ENCODE results near the gene PARP3.

The PARP3 gene

DNA sequence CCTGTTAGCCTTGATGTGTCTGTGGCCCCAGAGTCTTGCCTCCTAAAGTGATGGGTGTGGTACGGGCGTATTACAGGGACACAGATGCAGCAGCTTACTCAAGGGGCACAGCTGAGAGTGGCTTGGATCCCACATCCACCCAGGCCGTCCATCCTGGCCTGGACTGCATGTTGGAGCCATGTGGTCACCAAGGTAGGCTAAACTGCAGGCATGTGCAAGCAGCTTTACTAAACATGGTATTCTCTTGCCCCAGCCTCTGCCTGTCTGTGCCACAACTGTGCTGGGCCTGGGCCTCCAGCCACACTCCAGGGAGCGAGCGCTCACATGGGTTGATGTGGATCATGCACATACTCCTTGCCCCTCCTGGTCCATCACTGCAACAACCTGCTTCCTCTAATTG lies 7.0 kb downstream of the PARP3 start:
- DNase-seq: no peak

DNA sequence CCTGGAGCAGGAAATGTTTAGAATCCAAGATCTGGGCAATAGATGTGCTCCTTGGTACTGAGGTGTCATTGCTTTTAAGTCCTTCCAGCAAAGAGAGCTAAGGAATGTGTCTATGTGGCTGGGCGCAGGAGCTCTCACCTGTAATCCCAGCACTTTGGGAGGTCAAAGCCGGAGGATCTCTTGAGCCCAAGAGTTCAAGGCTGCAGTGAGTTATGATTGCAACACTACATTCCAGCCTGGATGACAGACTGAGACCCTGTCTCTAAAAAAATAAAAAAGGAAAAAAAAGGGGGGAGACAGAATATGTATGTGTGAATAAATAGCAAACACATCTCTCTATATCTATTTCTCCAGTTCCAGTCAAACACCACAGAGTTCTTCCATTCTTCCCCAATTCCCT lies 8.7 kb downstream of the PARP3 start:
- no peak for DNase-seq

DNA sequence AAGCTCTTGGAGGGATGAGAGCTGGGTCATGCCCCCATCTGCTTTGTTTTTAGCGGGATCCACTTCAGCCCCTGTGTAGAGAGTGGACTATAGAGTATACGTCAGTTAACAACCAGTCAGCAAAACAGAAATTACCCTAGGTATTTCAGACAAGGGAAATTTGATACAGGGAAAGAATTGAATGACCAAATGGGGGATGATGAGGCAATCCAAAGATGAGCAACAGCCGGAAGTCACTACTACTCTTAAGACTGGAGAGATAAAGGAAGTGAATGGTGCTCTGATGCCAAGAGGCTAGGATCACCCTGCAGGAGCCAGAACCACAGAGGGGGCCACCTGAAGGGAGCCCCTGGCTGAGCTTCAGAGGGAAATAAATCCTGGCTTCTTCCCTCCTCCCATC lies 11.3 kb downstream of the PARP3 start:
- peak; percentile 21 for DNase-seq

DNA sequence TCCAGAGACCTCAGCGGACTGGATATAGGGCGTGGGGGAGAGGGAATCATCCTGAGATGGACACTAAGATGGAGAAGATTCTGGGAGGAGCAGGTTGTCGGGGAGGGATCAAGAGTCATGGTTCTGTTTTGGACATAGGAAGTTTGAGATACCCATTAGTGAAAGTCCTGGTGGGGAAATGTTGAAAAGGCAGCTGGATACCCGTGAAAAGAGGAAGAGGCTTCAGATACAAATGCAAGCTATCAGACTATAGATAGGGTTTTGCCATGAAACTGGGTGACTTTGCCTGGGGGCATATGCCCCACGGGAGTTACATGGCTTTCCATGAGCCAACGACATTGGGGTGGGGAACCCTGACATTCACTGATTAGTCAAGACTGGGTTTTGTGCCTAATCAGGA lies 11.9 kb downstream of the PARP3 start:
- DNase-seq: no peak

DNA sequence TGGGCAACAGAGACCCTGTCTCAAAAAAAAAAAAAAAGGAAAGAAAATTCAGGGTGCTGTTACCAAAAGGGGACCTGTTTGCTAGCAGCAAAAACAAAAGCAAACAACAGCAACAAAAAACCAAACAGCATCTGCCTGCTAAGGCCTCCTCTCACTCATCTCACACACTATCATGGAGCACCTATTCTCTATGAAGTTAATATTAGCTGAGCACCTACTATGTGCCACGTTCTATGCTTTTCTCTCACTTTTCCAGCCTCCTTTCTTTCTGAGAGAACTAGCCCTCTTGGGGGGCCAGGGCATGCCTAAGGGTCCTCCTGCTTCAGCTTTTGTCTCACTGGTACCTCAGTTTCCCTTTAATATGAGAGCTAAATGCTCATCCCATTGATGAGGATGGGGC lies 12.6 kb downstream of the PARP3 start:
- DNase-seq: no peak

DNA sequence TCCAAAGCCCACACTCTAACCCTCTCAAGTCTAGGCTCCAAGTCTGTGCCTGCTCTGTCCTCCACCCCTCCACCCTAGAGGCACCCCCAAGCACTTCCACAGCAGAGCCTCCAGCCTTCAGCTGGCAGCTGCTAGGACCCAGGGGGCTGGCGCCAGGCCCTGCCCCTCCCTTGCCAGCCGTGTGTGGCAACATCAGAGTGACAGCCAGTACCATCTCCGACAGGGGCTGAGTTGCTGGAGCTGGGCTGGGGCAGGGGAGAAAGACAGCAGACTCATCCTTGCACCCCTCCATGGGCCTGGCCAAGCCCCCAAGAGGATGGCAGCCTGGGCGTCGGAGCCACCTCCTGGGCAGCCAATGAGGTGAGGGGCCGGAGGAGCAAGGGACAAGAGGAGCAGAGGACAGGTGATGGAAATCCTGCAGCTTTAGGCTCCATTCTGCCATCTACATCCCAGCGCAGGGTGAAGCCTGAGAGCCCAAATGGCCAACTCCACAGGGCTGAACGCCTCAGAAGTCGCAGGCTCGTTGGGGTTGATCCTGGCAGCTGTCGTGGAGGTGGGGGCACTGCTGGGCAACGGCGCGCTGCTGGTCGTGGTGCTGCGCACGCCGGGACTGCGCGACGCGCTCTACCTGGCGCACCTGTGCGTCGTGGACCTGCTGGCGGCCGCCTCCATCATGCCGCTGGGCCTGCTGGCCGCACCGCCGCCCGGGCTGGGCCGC lies 13.2 kb downstream of the PARP3 start, which contains the start of gene GPR62:
Gene GPR62 (plus strand): TSS at position 207 of the 718 bp plus-strand sequence. CDS start 272 bp downstream, at position 479.
- DNase-seq: no peak

DNA sequence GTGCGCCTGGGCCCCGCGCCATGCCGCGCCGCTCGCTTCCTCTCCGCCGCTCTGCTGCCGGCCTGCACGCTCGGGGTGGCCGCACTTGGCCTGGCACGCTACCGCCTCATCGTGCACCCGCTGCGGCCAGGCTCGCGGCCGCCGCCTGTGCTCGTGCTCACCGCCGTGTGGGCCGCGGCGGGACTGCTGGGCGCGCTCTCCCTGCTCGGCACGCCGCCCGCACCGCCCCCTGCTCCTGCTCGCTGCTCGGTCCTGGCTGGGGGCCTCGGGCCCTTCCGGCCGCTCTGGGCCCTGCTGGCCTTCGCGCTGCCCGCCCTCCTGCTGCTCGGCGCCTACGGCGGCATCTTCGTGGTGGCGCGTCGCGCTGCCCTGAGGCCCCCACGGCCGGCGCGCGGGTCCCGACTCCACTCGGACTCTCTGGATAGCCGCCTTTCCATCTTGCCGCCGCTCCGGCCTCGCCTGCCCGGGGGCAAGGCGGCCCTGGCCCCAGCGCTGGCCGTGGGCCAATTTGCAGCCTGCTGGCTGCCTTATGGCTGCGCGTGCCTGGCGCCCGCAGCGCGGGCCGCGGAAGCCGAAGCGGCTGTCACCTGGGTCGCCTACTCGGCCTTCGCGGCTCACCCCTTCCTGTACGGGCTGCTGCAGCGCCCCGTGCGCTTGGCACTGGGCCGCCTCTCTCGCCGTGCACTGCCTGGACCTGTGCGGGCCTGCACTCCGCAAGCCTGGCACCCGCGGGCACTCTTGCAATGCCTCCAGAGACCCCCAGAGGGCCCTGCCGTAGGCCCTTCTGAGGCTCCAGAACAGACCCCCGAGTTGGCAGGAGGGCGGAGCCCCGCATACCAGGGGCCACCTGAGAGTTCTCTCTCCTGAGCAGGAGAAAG lies 14.0 kb downstream of the PARP3 start:
- no peak for DNase-seq

DNA sequence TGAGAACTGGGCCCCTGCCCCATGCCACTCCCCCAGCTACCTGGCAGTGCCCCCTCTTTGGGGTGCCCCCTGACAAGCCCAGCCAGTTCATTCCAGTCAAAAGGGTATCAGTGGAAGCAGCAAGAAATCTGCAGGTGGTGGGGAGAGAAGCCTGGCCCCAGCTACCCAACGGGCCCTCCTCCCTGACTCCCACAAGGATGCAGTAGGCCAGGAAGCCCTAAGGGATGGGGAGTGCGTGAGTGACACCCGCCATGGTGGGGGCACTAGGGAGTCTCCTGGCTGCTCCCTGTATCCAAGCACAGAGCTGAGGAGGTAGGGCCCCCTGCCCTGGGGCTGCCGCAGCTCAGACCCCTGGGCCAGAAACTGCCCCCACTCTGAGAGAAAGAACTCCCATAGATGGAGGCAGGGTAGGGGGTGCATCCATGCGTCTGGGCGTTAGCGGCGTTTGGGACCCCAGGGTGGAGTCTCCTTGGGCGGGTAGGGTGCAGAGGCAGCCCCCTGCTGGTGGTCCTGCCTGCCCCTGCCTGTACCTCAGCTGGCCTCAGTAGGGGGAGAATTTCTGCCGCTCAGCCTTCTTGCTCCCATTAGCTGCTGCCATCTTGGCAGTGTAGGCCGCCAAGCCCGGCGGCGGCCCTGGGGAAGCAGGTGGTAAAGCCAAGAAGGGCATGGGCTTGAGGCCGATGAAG lies 15.5 kb downstream of the PARP3 start:
- DNase-seq: no peak

DNA sequence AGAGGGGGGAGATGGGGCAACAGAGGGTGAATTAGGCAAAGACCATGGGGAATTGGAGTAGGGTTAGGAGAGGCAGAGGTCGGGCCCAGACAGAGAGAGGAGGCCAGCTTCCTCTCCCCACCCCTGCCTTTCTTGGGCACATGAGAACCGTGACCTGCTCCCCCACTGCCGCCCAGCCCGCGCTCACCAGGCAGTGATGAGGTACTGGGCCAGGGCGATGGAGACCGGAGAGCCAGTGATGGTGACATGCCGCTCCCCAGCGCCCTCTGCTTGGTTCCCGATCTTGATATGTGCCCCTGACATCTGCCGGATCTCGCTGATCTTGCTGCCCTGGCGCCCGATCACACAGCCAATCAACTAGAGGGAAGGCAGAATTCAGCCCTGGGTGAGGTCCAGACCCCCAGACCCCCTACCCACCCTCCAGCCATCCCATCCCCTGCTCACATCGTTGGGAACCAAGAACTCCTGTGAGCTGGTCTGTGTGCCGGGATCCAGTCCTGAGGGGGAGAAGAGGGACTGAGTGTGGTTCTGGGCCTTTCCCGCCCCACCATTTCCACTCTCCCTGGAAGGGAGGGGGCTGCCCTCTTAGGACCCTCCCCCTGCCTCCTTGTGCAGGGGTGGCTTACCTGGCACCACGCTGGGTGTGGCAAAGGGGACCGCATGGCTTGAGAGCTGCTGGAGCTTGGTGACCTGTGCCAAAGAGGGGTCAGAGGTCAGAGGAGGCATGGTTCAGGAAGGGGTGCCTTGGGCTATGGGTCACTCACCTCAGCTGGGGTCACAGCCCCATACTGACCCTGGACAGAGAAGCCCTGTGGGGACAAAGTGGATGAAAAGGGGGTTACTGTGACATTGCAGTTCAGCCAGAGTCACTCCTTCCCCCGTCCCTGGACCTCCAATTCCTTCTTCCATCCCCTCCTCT lies 16.7 kb downstream of the PARP3 start:
- DNase-seq: no peak

DNA sequence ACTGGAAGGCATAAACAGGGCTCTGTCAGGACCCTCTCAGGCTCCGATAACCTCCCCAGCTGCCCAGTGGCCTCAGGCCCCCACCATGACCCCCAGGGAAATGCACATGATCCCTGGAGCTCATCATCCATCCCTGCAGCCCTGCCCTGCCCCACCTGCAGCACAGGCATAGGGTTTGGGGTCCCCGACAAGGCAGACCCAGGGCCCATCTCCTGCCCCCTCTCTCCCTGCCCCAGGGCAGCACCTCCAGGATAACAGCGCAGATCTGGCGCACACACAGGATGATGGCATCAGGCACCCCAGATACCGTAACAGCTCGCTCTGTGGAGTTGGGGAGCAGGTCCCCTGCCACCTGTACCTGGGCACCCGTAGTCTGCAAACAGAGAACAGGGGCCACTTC lies 17.5 kb downstream of the PARP3 start:
- no peak for DNase-seq

DNA sequence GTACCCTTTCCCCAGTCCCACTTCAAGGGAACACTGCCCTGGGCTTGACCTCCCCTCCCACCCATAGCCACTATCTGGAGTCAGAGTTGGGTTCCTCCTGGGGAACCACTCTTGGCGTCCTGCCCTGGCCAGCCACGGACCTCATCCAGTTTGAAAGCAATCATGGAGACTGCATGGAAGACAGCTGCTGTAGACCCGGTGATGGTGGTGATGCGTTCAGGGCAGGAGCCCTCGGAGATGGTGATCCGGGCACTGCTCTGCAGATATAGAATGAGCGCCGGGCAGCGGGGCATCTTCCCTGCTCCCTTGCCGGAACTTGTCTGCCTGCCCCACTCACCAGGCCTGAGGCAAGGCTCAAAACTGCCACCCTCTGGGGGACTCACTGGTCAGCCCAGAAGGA lies 18.2 kb downstream of the PARP3 start:
- DNase-seq: no peak

DNA sequence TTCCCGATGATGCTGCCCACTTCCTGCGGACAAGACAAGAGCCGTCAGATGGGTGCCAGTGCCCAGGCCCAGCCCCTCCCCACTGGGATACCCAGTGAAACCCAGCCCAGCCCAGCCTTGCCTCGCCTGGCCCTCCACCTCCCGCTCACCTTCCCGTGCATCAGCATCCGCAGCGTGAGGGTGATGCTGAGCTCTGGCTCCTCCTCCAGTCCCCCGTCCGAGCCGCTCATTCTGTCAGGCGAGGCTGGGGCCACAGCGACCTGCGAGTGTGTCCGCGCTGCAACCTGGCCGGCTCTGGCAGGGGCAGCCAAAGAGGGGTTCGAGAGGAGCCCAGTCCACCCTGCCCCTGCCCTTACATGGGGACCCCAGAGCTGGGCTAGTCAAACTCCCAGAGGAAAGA lies 18.8 kb downstream of the PARP3 start:
- no peak for DNase-seq

DNA sequence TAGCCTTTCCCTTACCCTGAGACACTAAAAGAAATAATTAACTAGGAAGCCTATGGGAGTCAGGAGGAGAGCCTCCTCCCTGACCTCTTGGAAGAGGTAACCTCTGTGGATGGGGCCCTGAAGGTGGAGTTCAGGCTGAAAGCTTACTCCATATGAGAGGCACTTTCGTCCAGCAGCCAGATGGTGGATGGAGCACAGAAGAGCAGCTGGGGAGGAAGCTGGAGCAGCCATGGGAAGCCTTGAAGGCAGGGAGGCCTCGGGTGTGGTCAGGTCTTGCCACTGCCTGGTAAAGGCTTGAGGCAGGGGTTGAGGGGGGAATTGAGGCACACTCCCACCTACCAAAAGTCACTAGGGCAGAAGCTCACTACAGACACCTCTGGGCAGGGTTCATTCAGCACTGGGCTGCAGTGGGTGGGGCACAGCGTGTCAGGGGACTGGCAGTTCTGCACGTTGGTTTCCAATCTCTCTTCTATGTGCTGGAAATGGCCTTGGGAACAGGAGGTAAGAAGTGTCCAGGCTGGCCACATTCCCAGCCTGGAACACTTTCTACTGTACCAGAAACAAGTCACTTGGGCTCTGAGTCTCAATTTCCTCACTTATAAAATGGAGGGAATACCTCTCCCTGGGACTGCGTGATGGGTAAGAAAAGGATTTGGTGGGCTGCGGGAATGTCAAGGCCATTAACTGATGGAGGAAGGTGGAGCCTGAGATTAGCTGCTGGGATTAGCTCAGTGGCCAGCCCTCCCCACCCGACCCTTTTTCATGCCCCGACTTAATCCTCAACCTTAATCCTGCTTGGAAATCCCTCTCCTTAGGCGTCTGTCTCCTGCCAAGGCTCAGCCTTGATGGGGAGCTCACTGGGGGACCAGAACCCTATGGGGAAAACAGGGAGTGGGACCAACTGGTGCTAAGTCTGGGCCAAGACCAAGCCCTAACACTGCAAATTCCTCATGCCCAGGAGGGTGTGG lies 19.7 kb downstream of the PARP3 start:
- no peak for DNase-seq

DNA sequence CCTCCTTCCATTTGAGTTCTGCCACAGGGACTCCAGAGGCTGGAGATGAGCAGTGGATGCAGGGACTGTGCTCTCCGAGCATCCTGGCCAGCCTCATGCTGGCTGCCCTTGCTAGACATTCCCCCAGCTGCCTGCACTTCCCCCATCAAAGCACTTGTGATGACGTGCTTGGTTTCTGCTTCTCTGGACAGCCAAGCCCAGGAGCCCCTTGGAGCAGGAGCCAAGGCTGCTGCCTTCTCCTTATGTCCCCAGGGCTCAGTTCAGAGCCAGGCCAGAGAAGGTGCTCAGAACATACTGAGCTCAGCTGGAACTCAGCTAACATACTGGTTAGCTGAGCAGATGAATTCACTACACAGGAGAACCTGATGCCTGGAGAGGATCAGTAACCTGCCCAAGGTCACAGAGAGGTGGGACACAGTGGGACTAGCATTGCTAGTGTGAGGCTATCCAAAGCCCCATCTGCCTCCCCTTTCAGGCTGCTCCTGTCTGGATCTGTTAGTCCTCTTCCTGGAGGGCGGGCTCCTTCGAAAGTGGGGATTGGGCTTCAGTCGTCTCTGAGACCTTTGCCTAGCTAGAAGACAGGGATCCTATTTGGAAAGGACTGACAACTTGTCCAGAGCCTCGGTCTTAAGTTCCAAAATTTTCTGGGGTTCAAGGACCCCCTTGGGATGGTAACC lies 20.8 kb downstream of the PARP3 start:
- no peak for DNase-seq

DNA sequence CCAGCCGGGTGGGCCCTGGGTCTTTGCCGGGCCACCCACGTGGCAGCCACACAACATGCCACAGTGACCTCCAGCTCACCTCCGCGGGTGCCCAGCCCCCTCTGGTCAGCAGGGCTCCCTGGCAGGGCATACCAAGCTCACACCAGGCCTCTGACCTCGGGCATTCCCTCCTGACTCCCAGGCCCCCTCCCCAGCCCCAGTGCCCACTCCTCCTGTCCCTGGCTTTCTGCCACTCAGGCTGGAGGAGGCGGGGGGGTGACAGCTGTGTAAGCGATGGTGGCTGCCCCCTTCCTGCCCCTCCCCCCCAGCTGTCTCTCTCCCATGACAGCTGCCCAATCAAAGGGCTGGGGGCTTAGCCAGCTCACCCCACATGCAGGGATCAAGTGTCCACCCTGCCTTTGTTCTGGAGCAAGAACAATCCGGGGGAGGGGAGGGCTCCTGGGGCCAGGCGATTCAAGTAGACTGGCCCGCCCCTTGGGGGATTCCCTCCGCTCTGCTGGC lies 21.8 kb downstream of the PARP3 start:
- no peak for DNase-seq

DNA sequence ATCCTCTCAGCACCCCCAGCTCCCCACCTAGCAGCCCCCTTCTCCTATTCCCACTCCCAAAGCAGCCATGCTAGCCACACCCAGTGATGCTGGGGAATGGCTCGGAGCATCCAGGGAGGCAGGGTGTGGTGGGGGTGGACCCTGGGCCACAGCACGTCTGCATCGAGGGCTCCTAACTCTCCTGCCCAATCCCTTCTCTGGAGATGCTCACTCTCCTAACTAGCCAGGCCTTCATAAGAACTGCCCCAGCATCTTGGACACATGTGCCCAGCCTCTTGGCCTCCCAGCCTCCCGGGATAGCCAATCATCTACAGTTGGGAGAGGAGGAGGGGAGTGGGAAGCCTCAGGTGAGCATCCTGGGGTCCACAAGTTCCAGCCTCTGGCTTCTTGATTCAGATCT lies 22.4 kb downstream of the PARP3 start:
- DNase-seq: no peak

DNA sequence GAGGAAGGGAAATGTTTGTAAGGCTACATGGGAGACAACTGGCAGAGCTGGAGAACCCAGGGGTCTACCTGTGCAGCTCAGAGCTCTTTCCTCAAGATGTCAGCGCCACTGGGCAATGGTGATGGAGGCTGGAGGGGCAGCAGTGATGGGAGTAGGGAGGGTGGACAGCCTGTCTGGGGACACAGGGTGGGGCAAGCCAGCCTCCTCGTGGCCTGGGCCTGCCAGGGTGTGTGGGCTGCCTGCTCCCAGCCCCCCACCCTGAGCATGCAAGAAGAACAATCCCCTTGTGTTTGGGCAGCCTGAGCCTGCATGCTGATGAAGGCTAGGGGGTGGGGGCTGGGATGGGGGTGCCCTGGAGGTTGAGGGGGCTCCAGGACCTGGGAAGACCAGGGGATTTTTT lies 23.9 kb downstream of the PARP3 start:
- DNase-seq: no peak

DNA sequence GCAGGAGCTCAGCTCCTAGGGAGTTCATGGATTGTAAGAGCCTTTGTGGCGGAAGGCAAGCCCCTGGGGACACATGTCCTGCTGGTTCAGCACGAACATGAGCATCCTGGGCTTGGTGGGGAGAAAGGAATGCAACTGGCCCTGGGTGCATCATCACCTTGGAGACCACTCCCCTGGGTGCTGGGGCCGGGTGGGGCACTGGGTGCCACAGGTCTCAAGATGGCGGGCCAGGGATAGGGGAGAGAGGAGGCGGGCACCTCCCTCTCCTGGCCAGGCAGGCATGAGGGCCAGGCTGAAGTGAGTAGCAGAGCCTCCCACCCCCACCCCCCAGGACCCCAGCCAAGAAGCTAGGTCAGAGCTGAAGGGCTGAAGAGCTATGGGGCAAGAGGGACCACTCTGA lies 24.3 kb downstream of the PARP3 start:
- DNase-seq: no peak

DNA sequence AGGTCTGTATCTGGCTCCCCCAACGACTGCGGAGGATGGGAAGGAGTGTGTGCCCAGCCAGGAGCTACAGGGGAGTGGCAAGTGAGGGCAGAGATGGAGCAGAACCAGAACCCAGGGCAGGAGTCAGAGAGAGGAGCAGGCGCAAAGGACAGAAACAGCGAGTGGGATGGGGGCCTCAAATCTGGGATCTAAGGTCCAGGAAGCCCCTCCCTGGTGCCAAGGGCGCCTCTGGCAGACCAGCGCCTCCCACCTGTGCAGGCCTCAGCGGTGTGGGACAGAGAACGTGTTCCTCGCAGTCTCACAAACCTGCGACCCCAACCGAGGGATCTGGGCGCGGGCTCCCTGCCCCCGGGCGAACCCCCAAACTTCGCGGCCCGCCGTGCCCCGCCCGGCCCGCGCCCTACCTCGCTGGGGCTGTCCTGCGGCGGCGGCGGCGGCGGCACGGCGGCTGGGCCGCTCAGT lies 24.8 kb downstream of the PARP3 start:
- DNase-seq: no peak

DNA sequence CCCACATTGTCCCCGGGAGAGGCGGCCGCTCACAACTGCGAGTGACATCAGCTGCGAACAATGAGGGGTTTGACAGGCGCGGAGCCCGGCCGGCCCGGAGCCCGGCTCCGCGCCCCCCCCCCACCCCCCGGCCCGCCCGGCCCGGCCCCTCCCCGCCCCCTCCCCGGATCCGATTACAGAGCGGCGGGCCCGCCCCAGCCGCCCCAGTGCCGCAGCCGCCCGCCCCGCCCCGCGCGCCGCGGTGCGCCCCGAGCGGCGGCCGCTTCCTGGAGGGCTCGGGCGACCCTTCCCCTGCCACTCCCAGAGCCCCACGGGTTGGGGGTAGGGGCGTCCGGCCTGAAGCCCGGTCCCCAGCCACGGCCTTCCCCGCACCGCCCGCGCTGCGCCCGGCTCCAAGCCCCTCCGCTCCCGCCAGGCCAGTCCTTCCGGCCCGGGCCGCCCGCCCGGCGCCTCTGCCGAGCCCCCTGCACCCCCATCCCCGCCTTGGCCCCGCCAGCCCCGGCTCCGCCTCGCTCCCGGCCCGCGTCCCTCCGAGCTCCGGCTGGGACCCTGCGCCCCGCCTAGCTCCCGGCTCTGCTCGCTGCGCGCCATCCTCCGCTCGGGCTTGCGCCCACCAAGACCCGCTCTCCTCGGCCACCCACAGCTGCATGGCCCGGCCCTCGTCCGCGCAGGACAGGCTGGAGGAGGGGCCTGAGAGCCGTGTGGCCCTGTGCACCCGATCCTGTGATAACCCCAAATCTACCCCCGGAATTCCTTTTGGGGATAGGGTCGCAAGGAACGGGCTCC lies 25.4 kb downstream of the PARP3 start, which contains the start of gene PCBP4:
Gene PCBP4 (minus strand): TSS at position 71 of the 786 bp plus-strand sequence. CDS start 6,214 bp downstream, outside the sequence.
- no peak for DNase-seq
